Urinary bladder (tissue), 4 donors: ENCODE results near the gene SCNN1G. TPM values are rescaled to one million over a fixed set of nuclear protein-coding genes. Genes with fewer than 3 reads are reported as not detected.

Source experiments
- DNase-seq: peaks from one replicate; pipeline ENCODE4 v3.0.0-alpha.2; 2015; ENCODE audit errors: extremely low spot score
- H3K27ac ChIP-seq: one replicate; pipeline ENCODE4 v1.5.1; 2013; ENCODE audit warnings: low read depth, mild to moderate bottlenecking, moderate library complexity
- H3K36me3 ChIP-seq: one replicate; pipeline ENCODE4 v1.6.1; 2013; ENCODE audit warnings: mild to moderate bottlenecking, moderate library complexity; ENCODE audit not compliant: insufficient read depth
- H3K4me1 ChIP-seq: one replicate; pipeline ENCODE4 v1.6.1; 2013; ENCODE audit warnings: mild to moderate bottlenecking, moderate library complexity; ENCODE audit not compliant: insufficient read depth
- H3K4me3 ChIP-seq: one replicate; pipeline ENCODE4 v1.5.1; 2013; ENCODE audit warnings: low read depth, low read length
- WGBS: extraction: QIAGEN DNeasy Blood & Tissue Kit; methylation state at CpG from one replicate; pipeline ENCODE4 v1.1.7; 2013; 5-methylcytosine and 5-hydroxymethylcytosine counted together
- polyA plus RNA-seq: library from polyadenylated mRNA; stranded (reverse); fragments of 200-250 nt; gene quantifications from one replicate; pipeline ENCODE4 v1.2.3, GENCODE V29; 2013
- total RNA-seq: library from RNA; depleted of rRNA; stranded (reverse); fragments of >200 nt; gene quantifications from one replicate; pipeline ENCODE4 v1.2.3, GENCODE V29; 2014
- donor health status: healthy with polysubstance abuse.
- donor health status: healthy.

Gene SCNN1G
- total and polyA plus RNA-seq, 2 donors, result 0.61 to 2.4 TPM

DNA sequence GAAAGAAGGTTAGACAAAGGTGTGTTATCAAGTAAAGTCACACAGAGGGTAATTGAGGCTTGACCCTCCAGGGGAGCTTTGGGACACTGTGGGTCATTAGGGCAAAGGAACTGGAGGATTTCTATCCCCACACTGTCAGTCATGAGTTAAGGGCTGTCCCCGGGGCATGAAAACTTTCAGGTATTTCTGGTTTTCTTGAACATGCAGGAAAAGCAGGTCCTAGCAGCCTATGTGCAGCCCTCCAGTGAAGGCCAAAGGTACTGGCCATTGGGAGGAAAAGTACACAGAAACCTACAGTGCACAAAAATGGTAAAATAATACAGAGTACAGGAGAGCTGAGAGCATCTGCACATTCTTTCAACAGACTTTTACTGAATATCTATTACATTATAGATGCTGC is 75.1 kb downstream of the SCNN1G start:
- no peak overlapping the region for H3K4me3 ChIP-seq
- peak; percentile 66 for DNase-seq
- H3K4me1 ChIP-seq, result no peaks in the 10 kb centered on the region
- WGBS, result 80% methylated on average over 1 of the region's 1 CpG
- no peak overlapping the region for H3K27ac ChIP-seq
- no peaks in the 10 kb centered on the region for H3K36me3 ChIP-seq

DNA sequence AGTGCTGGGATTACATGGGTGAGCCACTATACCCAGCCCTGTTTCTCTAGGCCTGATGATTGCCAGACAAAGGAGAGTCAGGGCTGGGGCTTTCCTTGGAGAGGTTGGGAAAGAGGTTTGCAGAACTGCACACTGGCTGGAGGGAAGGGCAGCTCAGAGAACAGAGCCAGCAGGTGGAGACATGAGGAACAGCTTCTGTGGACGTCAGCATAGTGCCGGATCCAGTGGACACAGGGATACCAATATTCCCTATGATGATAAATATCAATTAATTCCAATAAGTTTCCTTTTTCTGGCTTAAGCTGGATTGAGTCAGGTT is 76.3 kb downstream of the SCNN1G start:
- Histone ChIP-seq H3K27ac (no peak overlapping the region), H3K4me1 (no peaks in the 10 kb centered on the region), H3K4me3 (no peak overlapping the region), H3K36me3 (no peaks in the 10 kb centered on the region)
- no peak for DNase-seq
- 60% methylated on average over 2 of the region's 2 CpGs for WGBS

Other genes starting within 250 kb of the SCNN1G start
- gene USP31, start 33.3 kb upstream of the SCNN1G start, total RNA-seq, result 27.4 TPM
- 3.7 TPM for gene USP31, start 33.3 kb upstream of the SCNN1G start, polyA plus RNA-seq
- 3.0 TPM for gene SCNN1B, start 119.6 kb downstream of the SCNN1G start, total RNA-seq
- 6.0 TPM for gene SCNN1B, start 119.6 kb downstream of the SCNN1G start, polyA plus RNA-seq